WI38 (cell line): Measurements from ENCODE around the gene CDH22.
A peak's percentile ranks its signal among the peaks of the same experiment; 100 is the strongest.

Source experiments
- H3K4me3 ChIP-seq: 2 replicates; pipeline ENCODE4 v1.5.1; 2011; ENCODE audit warnings: low read depth, mild to moderate bottlenecking, control low read depth, low read length
- CTCF ChIP-seq: IDR thresholded peaks from 2 replicates; pipeline ENCODE4 v1.5.1; 2012; ENCODE audit warnings: low read depth, mild to moderate bottlenecking, control low read depth, low read length

The CDH22 gene

GRCh38 chr20:46128310-46129151 lies 179.8 kb downstream of the CDH22 start:
- H3K4me3 ChIP-seq, result no peak overlapping the region
- TF ChIP-seq CTCF, result peak; percentile 43

- TF ChIP-seq CTCF, result no peak
- H3K4me3 ChIP-seq, result no peak overlapping the region
These were observed 180.8 kb downstream of the CDH22 start for GRCh38 chr20:46127396-46128010.

GRCh38 chr20:46126440-46127056 lies 181.8 kb downstream of the CDH22 start:
- TF ChIP-seq CTCF, result no peak
- no peak overlapping the region for H3K4me3 ChIP-seq
